Esophagus muscularis mucosa (tissue), 2 donors: ENCODE measurements around the gene ESAM.

Experiments used
- EP300 ChIP-seq: sonication (generic); formaldehyde crosslinking; IDR thresholded peaks from one replicate; pipeline ENCODE4 v1.6.1; 2017; ENCODE audit warnings: antibody characterized with exemption
- POLR2A ChIP-seq: fragments of 450-650 bp; IDR thresholded peaks from one replicate; pipeline ENCODE4 v1.6.1; 2017; ENCODE audit warnings: antibody characterized with exemption, moderate library complexity, mild to moderate bottlenecking, low read depth

GRCh38 chr11:124798991-124799347 is 36.9 kb upstream of the ESAM start:
- TF ChIP-seq EP300 (no peak), POLR2A (no peak)
